GM21528 (cell line): ENCODE data around the gene SAA2.
"Not testable (repeated sequence)": the region's sequence is repeated elsewhere in the genome, so short reads cannot be mapped to it uniquely, and the experiment has no call there.

Source experiments
- ATAC-seq: cut with Tn5 transposase; IDR thresholded peaks from one replicate; pipeline ENCODE4 v1.9.1; 2021; ENCODE audit warnings: mild to moderate bottlenecking, moderate library complexity; ENCODE audit not compliant: unreplicated experiment, low FRiP score

Gene SAA2

GRCh38 chr11:18253778-18254338 is 5.4 kb upstream of the SAA2 start:
- ATAC-seq: no peak

GRCh38 chr11:18253233-18253632 is 4.8 kb upstream of the SAA2 start:
- no peak for ATAC-seq

DNA sequence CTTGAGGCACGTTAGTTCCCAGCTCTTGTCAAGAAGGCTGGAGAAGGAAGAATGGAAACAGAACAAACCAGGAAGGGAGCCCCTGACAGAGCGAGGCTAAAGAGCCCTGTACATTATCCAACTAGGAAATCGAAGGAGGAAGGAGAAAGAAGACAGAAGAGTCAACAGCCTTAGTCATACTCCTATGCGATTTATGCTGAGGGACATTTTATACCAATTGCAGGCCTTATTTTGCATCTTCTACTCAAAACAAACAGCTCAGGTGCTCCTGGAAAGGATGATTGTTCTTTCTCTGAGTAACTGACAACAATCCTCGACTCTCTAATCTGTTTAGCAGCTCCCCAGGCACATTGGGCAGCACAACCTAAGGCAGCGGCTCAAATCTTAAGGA is 1.3 kb downstream of the SAA2 start:
- not testable (repeated sequence) for ATAC-seq

DNA sequence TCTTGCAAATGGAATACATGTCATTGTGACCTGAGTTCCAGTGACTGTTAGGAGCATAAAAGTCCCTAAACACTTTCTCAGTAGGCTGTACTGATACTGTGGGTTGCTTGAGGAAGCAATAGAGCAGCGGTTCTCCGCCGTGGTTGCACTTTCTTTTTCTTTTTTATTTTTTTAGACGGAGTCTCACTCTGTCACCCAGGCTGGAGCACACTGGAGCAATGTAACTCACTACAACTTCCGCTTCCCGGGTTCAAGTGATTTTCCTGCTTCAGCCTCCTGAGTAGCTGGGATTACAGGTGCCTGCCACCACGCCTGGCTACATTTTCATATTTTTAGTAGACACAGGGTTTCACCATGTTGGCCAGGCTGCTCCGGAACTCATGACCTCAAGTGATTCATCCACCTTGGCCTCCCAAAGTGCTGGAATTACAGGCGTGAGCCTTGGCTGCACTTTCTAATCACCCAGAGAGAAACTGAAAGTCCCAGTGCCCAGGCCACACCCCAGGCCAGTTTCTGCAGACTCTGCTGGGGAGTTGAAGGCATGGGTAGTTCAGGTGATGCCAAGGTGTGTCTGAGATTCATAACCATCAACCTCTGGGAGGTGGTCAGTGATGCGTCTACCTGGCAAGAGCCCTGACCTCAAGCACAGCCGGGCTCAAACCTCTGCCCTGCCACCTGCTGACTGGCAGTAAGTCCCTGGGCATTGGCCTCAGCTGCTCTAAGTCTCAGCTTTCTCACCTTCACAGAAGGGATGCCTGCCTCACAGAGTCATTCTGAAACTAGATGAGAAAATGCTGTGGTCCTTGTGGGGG is 1.9 kb downstream of the SAA2 start:
- ATAC-seq: peak; percentile 80

- ATAC-seq: no peak
Observed at GRCh38 chr11:18245396-18245795, 3.1 kb downstream of the SAA2 start.

DNA sequence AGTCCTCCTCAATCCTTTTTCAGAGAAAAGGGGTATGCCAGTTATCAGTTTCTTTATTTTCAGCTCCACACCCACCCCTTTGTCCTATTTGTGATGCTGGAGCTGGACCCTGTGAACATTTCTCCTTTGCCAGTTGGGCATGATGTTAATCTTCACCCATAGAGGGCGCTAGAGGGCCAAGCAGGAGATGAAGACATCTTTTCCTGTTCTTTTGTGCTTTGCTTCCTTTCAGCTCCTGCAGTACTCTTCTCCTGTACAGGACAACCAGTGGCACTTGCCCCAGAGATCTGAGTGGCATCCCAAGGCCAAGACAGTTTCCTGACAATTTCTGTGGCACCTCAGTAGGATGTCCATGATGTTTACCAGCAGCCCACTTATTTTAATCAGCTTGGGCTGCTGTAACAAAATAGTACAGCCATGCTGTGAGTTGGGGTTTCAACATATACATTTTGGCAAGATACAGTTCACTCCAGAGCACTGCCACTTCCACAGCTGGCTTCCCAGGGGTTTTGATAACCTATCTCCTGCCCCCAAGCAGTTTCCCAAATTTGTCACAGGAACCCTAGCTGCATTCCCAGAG is 4.6 kb downstream of the SAA2 start:
- no peak for ATAC-seq

GRCh38 chr11:18239655-18240054 is 8.8 kb downstream of the SAA2 start:
- no peak for ATAC-seq

DNA sequence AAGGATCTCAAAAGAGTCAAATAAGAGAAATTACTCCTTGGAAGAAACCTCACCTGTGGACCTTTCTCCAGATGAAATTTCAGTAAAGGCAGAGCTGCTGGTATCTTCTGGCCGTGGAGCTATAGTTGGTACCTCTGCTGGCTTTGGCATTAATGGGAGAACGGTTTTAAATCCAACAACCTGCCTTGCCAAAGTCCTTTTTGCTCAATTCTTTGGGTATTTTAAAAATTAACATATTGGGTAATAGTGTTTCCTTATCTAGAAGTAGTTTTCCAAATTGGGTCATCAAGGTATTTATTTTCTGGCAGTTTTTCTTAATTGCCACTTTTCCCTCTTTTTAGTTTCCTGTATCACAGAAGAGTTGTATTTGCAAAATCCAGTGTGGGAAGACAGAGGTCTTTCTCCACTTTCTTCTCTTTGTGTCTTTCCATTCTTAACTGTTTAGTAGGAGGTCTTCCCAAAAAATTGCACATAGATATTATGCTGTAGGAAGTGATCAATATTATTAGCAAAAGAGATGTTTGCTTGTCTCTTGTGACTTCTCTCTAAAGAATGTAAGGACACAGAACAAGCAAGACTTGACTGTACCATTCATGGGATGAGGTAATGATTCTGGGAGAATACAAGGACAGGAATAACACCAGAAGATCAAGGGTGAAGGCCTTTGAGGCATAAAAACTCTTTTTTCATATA is 11.7 kb downstream of the SAA2 start, which contains the start of gene SAA4:
Gene SAA4, minus strand, starts transcription at position 139 of the 693 bp plus-strand sequence. CDS start 876 bp downstream, outside the sequence.
- no peak for ATAC-seq

DNA sequence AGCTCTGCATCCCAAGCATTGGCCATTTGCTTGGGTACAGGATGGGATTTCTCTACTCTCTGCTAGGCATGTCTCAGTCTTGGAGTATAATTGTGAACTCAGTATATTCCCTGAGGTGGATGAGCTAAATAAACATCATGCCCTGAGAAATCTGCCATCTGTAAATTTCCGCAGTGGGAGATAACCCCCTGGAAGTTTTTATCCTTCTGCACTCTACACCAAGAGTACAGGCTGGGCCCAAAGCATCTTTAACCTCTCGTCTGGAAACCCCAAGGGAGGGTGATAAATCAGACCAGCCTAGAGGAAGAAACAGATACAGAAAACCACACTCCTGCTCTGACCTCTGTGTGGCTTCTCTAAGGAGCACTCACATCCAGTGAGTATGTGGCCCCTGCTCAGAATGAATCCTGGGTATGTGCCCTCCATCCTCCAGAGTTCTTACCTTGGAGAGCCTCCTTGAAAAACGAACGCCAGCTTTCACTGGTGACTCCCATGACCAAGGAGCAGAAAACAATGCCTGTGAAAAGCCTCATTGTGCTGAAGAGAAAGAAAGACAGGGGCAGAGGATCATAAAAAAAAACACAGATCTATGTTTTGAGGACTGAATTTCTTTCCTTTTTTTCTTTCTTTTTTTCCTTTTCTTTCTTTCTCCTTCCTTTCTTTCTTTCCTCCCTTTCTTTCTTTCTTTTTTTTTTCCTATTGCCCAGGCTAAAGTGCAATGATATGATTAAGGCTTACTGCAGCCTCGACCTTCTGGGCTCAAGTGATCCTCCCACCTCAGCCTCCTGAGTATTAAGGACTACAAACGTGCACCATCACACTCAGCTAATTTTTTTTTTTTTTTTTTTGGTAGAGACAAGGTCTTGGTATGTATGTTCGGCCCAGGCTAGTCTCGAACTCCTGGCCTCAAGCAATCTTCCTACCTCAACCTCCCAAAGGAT is 12.8 kb downstream of the SAA2 start:
- no peak for ATAC-seq

GRCh38 chr11:18233912-18234311 is 14.6 kb downstream of the SAA2 start:
- ATAC-seq: no peak

GRCh38 chr11:18230859-18231258 is 17.6 kb downstream of the SAA2 start:
- ATAC-seq: no peak

DNA sequence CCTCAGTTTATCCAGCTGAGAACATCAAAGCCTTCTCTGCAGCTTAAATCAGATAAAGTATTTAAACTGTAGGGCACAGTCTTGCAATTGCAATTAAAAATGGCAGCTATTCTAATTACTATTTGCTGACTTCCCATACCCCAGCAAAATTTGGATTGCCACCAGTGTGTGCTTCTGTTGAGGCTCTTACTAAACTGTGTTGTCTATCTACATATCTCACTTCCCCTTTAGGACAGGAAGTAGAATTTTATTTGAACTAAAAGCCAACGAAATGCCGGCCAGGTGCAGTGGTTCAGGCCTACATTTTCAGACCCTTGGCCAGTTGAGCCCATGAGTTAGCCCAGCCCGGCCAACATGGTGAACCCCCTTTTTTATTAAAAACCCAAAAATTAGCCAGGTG is 19.0 kb downstream of the SAA2 start:
- ATAC-seq: peak; percentile 96

GRCh38 chr11:18225913-18226312 is 22.6 kb downstream of the SAA2 start:
- ATAC-seq: no peak

DNA sequence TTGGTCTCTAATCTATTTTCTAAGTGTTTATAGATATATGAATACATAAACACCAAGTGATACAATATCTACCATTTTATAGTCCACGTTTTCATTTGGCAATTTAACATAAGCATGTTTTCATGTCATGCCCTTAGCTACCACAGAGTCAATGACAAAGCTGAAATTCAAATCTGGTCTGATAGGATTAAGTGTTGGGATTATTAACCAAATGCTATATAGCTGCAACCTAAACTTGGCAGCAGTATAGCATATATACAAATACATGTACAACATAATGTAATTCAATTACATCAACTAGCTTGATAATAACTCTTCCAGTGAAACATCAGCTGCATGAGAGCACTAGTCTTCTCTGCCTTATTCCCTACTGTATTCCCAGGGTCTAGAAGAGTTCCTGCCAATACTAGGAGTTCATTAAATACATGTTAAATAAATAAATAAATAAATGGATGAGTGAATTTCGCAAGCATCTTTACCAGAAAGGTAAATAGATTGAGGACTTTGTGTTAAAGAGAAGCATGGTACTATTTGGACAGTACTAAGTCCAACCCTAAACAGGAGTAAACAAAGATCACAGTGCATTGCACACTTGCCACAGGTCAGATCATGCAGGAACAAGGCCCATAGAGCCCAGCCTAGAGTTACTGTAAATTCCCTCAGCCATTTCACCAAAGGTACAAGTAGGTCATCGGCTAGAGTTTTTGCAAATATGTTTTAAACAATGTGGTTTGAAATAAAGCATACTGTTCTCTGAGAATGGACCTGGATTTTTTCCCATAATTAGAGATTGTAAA is 24.7 kb downstream of the SAA2 start:
- no peak for ATAC-seq

GRCh38 chr11:18222814-18223421 is 25.6 kb downstream of the SAA2 start:
- no peak for ATAC-seq

- no peak for ATAC-seq
Observed at GRCh38 chr11:18221274-18221876, 27.1 kb downstream of the SAA2 start.

- ATAC-seq: no peak
Observed at GRCh38 chr11:18209058-18209457, 39.4 kb downstream of the SAA2 start.

- ATAC-seq: no peak
Observed at GRCh38 chr11:18204771-18205170, 43.7 kb downstream of the SAA2 start.

DNA sequence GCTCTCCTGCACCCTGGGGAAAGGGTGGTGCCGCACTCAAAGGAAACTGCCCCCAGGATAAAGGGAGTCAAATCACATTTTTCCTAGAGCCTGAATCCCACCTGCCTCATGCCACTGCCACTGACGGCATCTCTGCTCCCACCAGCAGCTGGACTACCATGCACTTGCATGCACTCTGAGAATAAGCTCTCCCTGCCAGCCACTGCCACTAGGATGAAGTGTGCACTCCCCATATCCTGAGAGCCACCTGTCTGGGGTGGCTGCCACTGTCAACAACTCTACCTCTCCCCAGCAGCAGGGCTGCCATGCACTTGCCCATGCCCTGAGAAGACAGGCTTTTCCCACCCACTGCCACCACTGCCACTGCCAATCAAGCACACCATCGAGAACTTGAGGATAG is 44.2 kb downstream of the SAA2 start:
- ATAC-seq: no peak
